Retinal pigment epithelial cell (primary cell): ENCODE data around the gene DIRAS2.

ENCODE experiments used
- DNase-seq: peaks from one replicate; pipeline ENCODE4 v3.0.0-alpha.2; 2010; ENCODE audit warnings: low read depth
- H3K4me3 ChIP-seq: 2 replicates; pipeline ENCODE4 v1.5.1; 2011; ENCODE audit warnings: mild to moderate bottlenecking, low read length, control low read depth, moderate library complexity
- TF ChIP-seq, protein P1 (sequence below): conservative IDR thresholded peaks from 2 replicates; pipeline ENCODE4 v1.5.1; 2011; ENCODE audit warnings: low read depth, low read length, control low read depth, inconsistent platforms

DIRAS2 gene

DNA sequence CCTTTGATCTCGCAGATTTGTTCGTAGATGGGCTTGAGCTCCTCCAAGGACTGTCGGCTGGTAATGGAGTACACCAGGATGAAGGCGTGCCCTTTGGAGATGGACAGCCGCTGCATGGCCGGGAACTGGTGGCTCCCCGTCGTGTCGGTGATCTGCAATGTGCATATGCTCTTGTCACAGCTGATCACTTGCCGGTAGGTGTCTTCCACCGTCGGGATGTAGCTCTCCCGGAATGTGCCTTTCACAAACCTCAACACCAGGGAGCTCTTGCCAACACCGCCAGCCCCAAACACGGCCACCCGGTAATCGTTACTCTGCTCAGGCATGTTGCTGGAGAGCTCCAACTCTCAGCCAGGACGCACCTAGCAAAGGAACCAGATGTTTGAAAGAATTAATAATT, 29.1 kb downstream of the DIRAS2 start:
- no peak for DNase-seq
- TF ChIP-seq, protein P1, sequence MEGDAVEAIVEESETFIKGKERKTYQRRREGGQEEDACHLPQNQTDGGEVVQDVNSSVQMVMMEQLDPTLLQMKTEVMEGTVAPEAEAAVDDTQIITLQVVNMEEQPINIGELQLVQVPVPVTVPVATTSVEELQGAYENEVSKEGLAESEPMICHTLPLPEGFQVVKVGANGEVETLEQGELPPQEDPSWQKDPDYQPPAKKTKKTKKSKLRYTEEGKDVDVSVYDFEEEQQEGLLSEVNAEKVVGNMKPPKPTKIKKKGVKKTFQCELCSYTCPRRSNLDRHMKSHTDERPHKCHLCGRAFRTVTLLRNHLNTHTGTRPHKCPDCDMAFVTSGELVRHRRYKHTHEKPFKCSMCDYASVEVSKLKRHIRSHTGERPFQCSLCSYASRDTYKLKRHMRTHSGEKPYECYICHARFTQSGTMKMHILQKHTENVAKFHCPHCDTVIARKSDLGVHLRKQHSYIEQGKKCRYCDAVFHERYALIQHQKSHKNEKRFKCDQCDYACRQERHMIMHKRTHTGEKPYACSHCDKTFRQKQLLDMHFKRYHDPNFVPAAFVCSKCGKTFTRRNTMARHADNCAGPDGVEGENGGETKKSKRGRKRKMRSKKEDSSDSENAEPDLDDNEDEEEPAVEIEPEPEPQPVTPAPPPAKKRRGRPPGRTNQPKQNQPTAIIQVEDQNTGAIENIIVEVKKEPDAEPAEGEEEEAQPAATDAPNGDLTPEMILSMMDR: no peak
- no peak overlapping the region for H3K4me3 ChIP-seq

DNA sequence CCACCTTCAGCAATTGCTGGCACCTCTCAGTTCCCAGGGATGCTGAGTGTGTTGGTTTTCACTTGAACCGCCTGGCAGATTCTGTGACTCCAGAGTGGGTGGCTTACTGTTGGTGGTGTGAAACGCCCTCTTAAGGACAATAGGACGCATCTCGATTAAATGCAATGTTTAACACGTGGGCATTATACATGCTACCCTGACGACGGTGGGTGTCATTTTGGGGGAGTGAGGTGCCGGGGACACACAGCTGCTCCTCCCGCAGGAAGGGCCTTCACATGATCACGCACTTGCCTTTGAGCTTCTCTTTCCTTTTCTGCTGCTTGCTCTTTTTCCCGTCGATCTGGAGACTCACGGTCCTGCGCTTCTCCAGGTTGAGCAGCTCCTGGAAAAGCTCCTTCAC, 29.7 kb downstream of the DIRAS2 start:
- TF ChIP-seq, protein P1: no peak
- DNase-seq: no peak
- H3K4me3 ChIP-seq: no peak overlapping the region

DNA sequence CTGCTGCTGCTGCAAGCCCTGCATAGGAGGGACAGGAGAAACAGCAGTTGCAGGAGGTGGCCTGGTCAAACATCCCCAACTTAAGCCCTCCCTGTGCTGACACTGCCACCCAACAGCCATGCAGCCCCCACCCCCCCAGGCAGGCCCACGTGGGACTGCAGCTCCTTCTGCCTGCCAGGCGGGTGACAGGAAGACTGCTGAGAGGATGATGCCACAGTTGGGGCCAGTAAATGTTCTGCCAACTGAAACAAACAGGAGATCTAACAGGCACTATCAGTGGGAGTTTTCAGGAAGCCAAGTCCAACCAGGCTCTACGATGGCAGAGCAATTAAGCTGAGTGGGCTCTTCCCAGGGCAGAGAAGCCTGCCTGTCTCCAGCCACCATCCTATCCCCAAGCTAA, 31.1 kb downstream of the DIRAS2 start:
- DNase-seq: no peak
- TF ChIP-seq, protein P1: no peak
- H3K4me3 ChIP-seq: no peak overlapping the region

DNA sequence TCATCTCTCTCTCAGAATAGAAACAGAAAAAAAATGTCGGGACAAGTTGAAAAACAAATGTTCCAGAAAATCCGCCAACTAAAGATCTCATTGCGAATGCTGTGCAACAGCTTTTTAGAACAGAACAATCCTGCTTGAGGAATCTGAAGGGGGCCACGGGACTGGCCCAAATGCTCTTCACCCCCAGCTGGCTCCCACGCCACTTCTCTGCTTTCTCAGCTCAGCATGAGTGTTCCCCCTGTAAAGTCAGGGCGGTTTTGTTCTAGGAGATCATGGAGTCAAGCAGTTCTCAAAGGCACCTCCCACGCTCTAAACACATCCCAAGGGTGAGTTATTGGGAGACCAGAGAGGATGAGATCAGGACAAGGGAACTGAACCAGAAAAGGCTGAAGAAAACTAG, 31.5 kb downstream of the DIRAS2 start:
- DNase-seq: no peak
- TF ChIP-seq, protein P1: no peak
- H3K4me3 ChIP-seq: no peak overlapping the region

DNA sequence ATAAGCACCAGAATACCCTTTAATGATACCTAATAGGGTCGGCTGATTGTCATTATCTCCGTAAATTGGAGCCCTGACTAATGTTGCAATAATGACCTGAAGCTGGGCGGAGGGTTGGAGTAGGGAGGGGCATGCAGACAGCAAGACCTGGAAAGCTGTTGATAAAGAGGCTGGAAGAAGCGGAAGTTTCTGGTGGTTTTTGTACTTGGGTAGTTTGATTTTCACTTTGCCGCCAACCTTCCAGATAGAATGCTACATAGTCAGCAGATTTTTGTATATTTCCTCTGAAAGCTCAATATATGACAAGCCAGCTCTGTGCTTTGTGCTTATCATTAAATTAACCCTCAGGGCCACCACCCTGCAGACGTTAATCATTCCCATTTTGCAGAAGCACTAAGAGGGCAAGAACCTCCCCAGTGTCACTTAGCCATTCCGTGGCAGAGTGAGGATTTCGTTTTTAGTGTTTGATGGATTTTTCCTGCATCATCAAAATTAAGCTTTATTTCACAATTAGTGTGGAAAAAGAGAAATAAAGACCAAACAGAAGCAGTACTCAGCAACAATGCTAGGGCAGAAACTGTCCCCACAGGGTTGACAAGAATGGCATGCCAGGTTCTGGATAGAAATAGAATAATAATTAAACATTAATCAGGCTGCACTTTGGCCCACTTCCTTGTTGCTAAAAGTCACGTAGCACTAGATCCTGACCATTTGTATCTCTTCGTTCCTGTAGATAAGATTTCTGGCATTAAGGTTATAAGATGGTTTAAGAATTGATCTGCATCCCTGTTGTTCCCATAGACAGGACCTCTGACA, 34.7 kb downstream of the DIRAS2 start:
- H3K4me3 ChIP-seq: no peak overlapping the region
- no peak for DNase-seq
- TF ChIP-seq, protein P1: no peak

DNA sequence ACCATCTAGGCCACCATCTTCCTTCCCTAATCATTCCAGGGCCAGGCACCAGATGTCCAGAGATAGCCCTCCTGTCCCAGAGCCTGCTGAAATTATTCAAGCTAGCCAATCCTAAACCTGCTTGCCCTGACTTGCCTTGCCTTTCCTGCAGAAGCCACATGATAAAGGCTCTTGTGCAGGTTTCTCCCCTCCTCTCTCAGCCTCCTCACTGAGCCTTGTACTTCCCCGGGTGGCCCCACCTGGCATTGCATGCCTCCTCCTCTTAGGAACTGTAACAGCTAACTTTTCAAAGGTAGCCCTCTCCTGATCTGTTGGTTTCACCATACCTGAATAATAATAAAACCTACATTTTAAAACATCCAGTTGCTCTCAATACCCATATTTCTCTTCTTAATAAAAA, 42.6 kb downstream of the DIRAS2 start:
- DNase-seq: no peak
- TF ChIP-seq, protein P1: no peak
- H3K4me3 ChIP-seq: no peak overlapping the region

DNA sequence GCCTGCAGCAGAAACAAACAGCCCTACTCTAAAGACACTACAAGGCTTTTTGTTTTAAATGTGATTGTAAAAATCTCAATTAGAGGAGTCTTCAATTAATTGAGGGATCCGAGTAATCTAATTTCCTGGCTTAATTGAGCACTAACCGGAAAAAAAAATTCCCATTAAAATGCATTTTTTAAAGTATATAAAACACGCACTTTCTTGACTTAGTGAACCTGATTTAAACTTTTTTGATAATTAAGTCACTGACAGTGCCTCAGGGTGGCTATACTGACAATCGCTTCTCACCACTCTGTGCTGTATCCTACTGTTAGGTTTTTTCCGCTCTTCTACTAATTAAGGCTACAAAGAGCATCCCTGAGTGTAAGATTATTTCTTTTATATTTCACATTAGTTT, 44.4 kb downstream of the DIRAS2 start:
- TF ChIP-seq, protein P1: no peak
- no peak for DNase-seq
- H3K4me3 ChIP-seq: no peak overlapping the region
